ENCODE data around the gene PANK3.
"Not testable (repeated sequence)": the region's sequence is repeated elsewhere in the genome, so short reads cannot be mapped to it uniquely, and the experiment has no call there.

PANK3 gene

GRCh38 chr5:168552146-168552545 is 27.0 kb downstream of the PANK3 start:
- DNase-seq (ENCODE audit: low read depth): no peak

- no peak for DNase-seq (ENCODE audit: low read depth)
Measured at GRCh38 chr5:168550656-168551055, 28.5 kb downstream of the PANK3 start.

DNA sequence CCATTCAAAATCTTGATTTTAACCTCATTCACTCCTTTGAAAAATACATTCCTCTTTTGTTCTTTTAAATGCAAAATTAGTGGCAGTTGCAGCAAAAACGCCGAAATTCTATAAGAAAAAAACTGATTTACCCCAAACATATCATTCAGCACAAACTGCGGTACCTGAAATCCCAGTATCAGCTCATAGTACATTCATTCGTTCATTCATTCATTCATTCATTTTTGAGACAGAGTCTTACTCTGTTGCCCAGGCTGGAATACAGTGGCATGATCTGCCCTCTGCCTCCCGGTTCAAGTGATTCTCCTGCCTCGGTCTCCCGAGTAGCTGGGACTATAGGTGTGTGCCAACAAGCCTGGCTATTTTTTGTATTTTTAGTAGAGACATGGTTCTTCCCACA is 29.6 kb downstream of the PANK3 start:
- no peak for DNase-seq (ENCODE audit: low read depth)

DNA sequence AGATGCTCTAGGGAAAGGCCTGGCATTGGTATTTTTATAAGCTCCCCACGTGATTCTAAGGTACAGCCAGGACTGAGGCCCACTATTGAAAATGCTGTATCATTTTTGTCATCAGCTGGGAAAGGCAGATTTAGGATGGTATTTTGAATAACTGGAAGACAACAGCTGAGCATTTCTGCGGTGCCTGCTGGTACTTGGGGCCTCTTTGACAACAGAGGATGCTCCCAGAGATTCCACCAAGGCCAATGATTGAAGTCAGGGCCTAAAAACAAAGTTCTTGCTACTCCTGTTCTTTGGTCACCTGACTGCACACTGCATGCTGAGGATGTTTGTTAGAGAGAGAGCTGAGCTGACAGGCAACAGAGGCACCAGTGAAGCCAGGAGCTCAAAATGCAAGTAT is 42.0 kb downstream of the PANK3 start:
- DNase-seq (ENCODE audit: low read depth): no peak

GRCh38 chr5:168534351-168534750 is 44.8 kb downstream of the PANK3 start:
- not testable (repeated sequence) for DNase-seq (ENCODE audit: low read depth)

- DNase-seq (ENCODE audit: low read depth): no peak
Measured at GRCh38 chr5:168531987-168532864, 46.9 kb downstream of the PANK3 start.

GRCh38 chr5:168531191-168531590 is 48.0 kb downstream of the PANK3 start:
- no peak for DNase-seq (ENCODE audit: low read depth)

DNA sequence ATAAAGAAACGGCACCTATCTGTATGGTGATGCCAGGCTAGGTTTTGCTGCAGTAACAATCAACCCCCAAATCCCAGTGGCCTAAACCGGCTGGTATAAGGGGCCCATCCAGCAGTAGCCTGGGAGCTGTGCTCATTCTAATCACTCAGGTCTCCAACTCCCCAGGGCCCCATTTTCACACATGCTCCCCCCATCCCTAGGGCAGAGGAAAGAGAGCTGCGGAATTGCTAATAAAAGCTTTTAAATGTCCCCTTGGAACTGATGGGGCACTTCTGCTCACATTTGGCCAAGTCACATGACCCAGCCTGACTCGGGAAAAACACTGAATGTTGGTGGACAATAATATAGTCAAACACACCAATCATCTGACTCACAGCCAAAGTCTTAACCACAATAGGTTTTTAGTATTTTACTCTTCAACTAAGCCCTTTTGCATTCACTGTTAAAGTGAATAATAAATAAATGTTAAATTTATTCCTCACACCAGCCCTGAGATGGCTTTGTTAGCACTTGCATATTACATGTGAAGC is 48.5 kb downstream of the PANK3 start:
- no peak for DNase-seq (ENCODE audit: low read depth)

GRCh38 chr5:168529374-168530234 is 49.6 kb downstream of the PANK3 start:
- no peak for DNase-seq (ENCODE audit: low read depth)

GRCh38 chr5:168528521-168529373 is 50.4 kb downstream of the PANK3 start, which contains the start of gene FBLL1:
Gene FBLL1, plus strand, starts transcription at chr5:168529305. Its CDS starts 200 bp downstream, at chr5:168529505.
- no peak for DNase-seq (ENCODE audit: low read depth)

GRCh38 chr5:168527756-168528295 is 51.3 kb downstream of the PANK3 start:
- no peak for DNase-seq (ENCODE audit: low read depth)

GRCh38 chr5:168525856-168526255 is 53.3 kb downstream of the PANK3 start:
- DNase-seq (ENCODE audit: low read depth): no peak

DNA sequence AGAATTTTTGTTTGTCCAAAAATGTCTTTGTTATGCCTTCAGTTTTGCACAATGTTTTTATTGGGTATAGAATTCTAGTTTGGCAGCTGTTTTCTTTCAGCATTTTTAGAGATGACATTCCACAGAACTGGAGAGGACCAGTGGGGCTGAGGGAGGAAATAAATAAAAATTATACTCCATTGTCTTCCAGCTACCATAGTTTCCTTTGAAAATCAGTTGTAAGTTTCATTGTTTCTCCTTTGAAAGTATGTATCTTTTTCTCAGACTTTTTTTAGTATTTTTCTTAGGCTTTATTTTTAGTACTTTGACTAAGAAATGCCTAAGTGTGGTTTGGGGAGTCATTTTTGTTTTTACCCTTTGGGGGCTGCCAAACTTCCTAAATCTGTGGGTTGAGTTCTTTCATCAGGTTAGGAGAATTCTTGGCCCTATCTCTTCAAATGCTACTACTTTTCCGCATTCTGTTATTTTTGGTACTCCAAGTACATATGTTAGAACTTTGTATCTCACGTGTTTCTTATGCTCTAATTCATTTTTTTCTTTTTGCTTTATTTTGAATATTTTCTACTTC is 65.2 kb downstream of the PANK3 start:
- no peak for DNase-seq (ENCODE audit: low read depth)

GRCh38 chr5:168502563-168503237 is 76.5 kb downstream of the PANK3 start:
- DNase-seq (ENCODE audit: low read depth): no peak
